Measurements from ENCODE around the gene KLHL6. TPM values are rescaled to one million over a fixed set of nuclear protein-coding genes. Genes with fewer than 3 reads are reported as not detected.

KLHL6 gene
- total and polyA plus RNA-seq, 2 of the 8 experiments (the other 6 are each of a cell fraction or from before 2014, with no cell fraction given): 0.05 TPM; not detected in 1

- no peaks in the 10 kb centered on the region for H3K23me2 ChIP-seq (ENCODE audit: low read depth, low read length)
- H3K4me1 ChIP-seq (replicated peaks in 1 of 4; ENCODE audit: control insufficient read depth in 3 of 4, insufficient read depth in 4 of 4, low read length in 3 of 4): peaks cover 0 to 10% (median 7%) of the 10 kb centered on the region in 4 experiments; a peak in 5 of 7 replicates
- no peak overlapping the region for H2AK5ac ChIP-seq (ENCODE audit: low read depth, low read length)
- no peak overlapping the region for H3K9ac ChIP-seq (replicated peaks in 1 of 4; ENCODE audit: extremely low read depth in 1 of 4, low read depth in 3 of 4, low read length in 3 of 4)
- H2BK15ac ChIP-seq (ENCODE audit: low read length): no peak overlapping the region; the same call in 1 of the 2 replicates
- peak overlapping the region; percentile 80; the same call in 1 of the 2 replicates for H3K18ac ChIP-seq (ENCODE audit: extremely low read depth, low read length)
- H3K4me2 ChIP-seq (ENCODE audit: insufficient read depth in 1 of 2, low read depth in 2 of 2, low read length in 2 of 2): no peak overlapping the region
- H3K79me2 ChIP-seq (ENCODE audit: control insufficient read depth in 1 of 2, insufficient read depth in 2 of 2, low read length in 2 of 2): no peaks in the 10 kb centered on the region
- no peak overlapping the region; the same call in 1 of the 2 replicates for H3K27ac ChIP-seq (ENCODE audit: low read depth, low read length)
- H3K36me3 ChIP-seq (ENCODE audit: control insufficient read depth in 2 of 4, insufficient read depth in 4 of 4, low read length in 3 of 4): no peaks in the 10 kb centered on the region
- 91% methylated on average over 23 of the region's 23 CpGs; no CpG with 5 or more reads in 1 of the 2 experiments for WGBS, 2 experiments (ENCODE audit: extremely low coverage in 1 of 2, insufficient coverage in 1 of 2, insufficient read length in 1 of 2, insufficient replicate concordance in 2 of 2, low coverage in 1 of 2, low lambda C conversion rate in 2 of 2, missing lambda C conversion rate in 1 of 2)
- H4K20me1 ChIP-seq (replicated peaks in 1 of 2; ENCODE audit: control insufficient read depth in 1 of 2, insufficient read depth in 2 of 2, low read length in 2 of 2): no peaks in the 10 kb centered on the region
- H3K79me1 ChIP-seq (ENCODE audit: low read depth, low read length): no peaks in the 10 kb centered on the region
- no peak overlapping the region for H3K14ac ChIP-seq (ENCODE audit: insufficient read length)
- H3K23ac ChIP-seq (ENCODE audit: insufficient read length): no peak overlapping the region
- DNase-seq (ENCODE audit: low read depth in 1 of 2, low spot score in 2 of 2) (peak in 1 of 2 experiments; percentile 45), FAIRE-seq (no peak)
- H3K4me3 ChIP-seq (ENCODE audit: extremely low read depth in 1 of 4, insufficient read depth in 2 of 4, low read depth in 3 of 4, low read length in 4 of 4): no peak overlapping the region
- no peaks in the 10 kb centered on the region for H3K9me3 ChIP-seq (ENCODE audit: insufficient read depth in 2 of 2, low read depth in 1 of 2, low read length in 1 of 2)
- ChIA-PET POLR2A (ENCODE audit: partially characterized antibody) (interaction anchor here (0.7 to 1.5 kb wide), 2 partner anchors 24 to 54 kb away, joined by 4 read pairs; no protein-coding TSS in a partner anchor), CTCF (ENCODE audit: partially characterized antibody) (interaction anchor here (0.6 to 5.6 kb wide), 8 partner anchors 10 to 598 kb away, joined by 3 to 46 read pairs (median 4); no protein-coding TSS in a partner anchor)
- H3K27me3 ChIP-seq (replicated peaks in 1 of 4; ENCODE audit: control insufficient read depth in 3 of 4, extremely low read depth in 1 of 4, insufficient read depth in 3 of 4, low read length in 3 of 4): no peaks in the 10 kb centered on the region; a peak in 1 of 7 replicates
- H4K5ac ChIP-seq (ENCODE audit: insufficient read length, low read depth, low read length): no peak overlapping the region
- H2BK120ac ChIP-seq (replicated peaks; ENCODE audit: low read depth, low read length): peak overlapping the region; percentile 50
- H4K8ac ChIP-seq (ENCODE audit: extremely low read depth, insufficient read depth, low read length): peak overlapping the region; percentile 28; the same call in 1 of the 2 replicates
- H2AFZ ChIP-seq (ENCODE audit: low read length): no peak overlapping the region
- 0 out of 2 replicates have a peak overlapping the region, but pooled peaks have one; percentile 0 for H2BK20ac ChIP-seq (ENCODE audit: low read length)
- peak overlapping the region; percentile 13; the same call in 1 of the 2 replicates for H2BK12ac ChIP-seq (ENCODE audit: low read depth, low read length)
- peak overlapping the region; percentile 72; the same call in 1 of the 2 replicates for H2BK5ac ChIP-seq (ENCODE audit: low read depth, low read length)
- no peak for TF ChIP-seq EGR1 (IDR thresholded peaks at IDR 0.05; ENCODE audit: borderline replicate concordance, low read depth, low read length)
- no peak for TF ChIP-seq POU5F1 (IDR thresholded peaks at IDR 0.05; ENCODE audit: low read depth, low read length)
- TF ChIP-seq RAD21 (IDR thresholded peaks at IDR 0.05 in 1 of 2, conservative IDR thresholded peaks at IDR 0.05 in 1 of 2; ENCODE audit: low read depth in 2 of 2, low read length in 2 of 2): no peak
- TF ChIP-seq EZH2 (IDR thresholded peaks at IDR 0.05; ENCODE audit: low read depth, low read length, severe bottlenecking): no peak
- no peak for TF ChIP-seq SIRT6 (IDR thresholded peaks at IDR 0.05; ENCODE audit: low read length)
- no peak for TF ChIP-seq RBBP5 (IDR thresholded peaks at IDR 0.05; ENCODE audit: borderline replicate concordance, low read depth, low read length)
- TF ChIP-seq RFX5 (IDR thresholded peaks at IDR 0.05; ENCODE audit: borderline replicate concordance, low read depth, low read length): no peak
- TF ChIP-seq POLR2A (IDR thresholded peaks at IDR 0.05; ENCODE audit: control extremely low read depth in 1 of 2, low read depth in 2 of 2, low read length in 2 of 2): no peak
- no peak for TF ChIP-seq SP4 (IDR thresholded peaks at IDR 0.05; ENCODE audit: low read length)
- TF ChIP-seq HDAC6 (IDR thresholded peaks at IDR 0.05; ENCODE audit: low read depth, low read length): no peak
- TF ChIP-seq SIN3A (conservative IDR thresholded peaks at IDR 0.05 in 1 of 2, IDR thresholded peaks at IDR 0.05 in 1 of 2; ENCODE audit: low read depth in 1 of 2, low read length in 2 of 2): no peak
- TF ChIP-seq KDM5A (IDR thresholded peaks at IDR 0.05; ENCODE audit: low read length): no peak
- H4K91ac ChIP-seq (replicated peaks; ENCODE audit: insufficient read length, low read length): peak overlapping the region; percentile 83
- H3K4ac ChIP-seq (replicated peaks; ENCODE audit: insufficient read length, low read depth, low read length): peak overlapping the region; percentile 49
- no peak overlapping the region for H3K56ac ChIP-seq (replicated peaks; ENCODE audit: insufficient read length, low read depth, low read length)
Observed at GRCh38 chr3:183491109-183491922, 64.2 kb downstream of the KLHL6 start.
